ENCODE measurements around the gene RNASE12. TPM values are rescaled to one million over a fixed set of nuclear protein-coding genes. Genes with fewer than 3 reads are reported as not detected.

Gene RNASE12
- total and polyA plus RNA-seq, 2 experiments from 2014 or later = not detected

DNA sequence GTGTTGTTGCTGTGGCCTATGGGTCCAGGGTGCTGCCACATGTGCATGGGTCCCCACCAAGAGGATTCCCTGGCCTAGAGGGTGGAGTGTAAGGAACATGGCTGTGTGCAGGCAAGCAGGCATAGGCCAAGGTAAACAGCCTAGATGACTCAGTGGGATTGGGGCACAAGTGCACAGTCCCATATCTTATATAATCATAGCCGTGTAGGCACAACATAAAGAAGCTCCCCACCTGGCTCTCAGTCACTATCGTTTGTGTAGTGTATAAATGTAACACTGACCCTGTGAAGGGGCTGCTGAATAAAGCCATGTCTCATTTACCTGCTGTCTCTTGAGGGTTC, 15.7 kb upstream of the RNASE12 start:
- Histone ChIP-seq H3K9me2 (replicated peaks; ENCODE audit: insufficient read depth) (no peaks in the 10 kb centered on the region), H3K4me2 (no peak overlapping the region), H3K9me3 (ENCODE audit: low read depth) (no peaks in the 10 kb centered on the region), H3K79me2 (no peaks in the 10 kb centered on the region), H3K4me3 (no peak overlapping the region), H3K27ac (peak overlapping the region; percentile 55), H2AFZ (no peak overlapping the region), H3K36me3 (replicated peaks; ENCODE audit: insufficient read depth, low read depth) (no peaks in the 10 kb centered on the region), H4K20me1 (ENCODE audit: insufficient read depth, poor library complexity, severe bottlenecking) (no peaks in the 10 kb centered on the region), H3K27me3 (no peaks in the 10 kb centered on the region), H3K4me1 (ENCODE audit: insufficient read depth) (no peaks in the 10 kb centered on the region)
- 70% methylated on average over 2 of the region's 2 CpGs for WGBS (ENCODE audit: low lambda C conversion rate, missing lambda C conversion rate)
- TF ChIP-seq CTCF (IDR thresholded peaks at IDR 0.05; ENCODE audit: poor library complexity) (no peak), EZH2 (IDR thresholded peaks at IDR 0.05; ENCODE audit: borderline replicate concordance) (no peak), EZH2phosphoT487 (IDR thresholded peaks at IDR 0.05; ENCODE audit: low read depth, severe bottlenecking, unreplicated experiment) (no peak)
- DNase-seq (ENCODE audit: low spot score) = no peak

DNA sequence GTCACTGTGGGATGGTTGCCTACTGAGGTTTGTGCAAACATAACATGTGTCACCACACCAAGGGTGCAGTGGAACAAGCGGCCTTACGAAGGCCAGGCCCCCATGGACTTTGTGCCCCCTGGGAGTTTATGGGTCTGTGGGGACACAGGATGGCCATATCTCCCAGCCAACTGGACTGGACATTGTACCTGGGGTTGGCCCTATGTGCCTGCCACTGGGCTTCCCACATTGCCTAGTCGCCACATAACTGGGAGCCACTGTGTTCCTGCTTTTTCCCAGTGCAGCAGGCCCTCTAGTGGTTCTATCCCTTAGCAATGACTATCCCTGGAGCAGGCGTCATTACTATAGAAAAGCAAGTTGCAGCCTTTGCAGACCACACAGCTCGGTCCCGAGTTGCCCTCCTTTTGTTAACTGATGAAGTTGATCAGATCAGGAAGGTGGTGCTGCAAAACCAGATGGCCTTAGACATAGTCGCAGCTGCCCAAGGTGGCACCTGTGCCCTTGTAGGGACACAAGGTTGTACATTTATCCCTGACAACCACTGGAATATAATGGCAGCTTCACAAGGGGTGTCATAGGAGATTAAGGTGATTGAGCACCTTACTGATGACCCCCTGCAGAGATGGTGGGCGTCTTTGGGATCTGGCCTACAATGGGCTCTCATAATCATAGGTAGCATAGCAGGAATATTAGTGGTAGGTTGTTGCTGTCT, 15.2 kb upstream of the RNASE12 start:
- no peak for TF ChIP-seq EZH2phosphoT487 (IDR thresholded peaks at IDR 0.05; ENCODE audit: low read depth, severe bottlenecking, unreplicated experiment)
- peak; percentile 62 for TF ChIP-seq CTCF (IDR thresholded peaks at IDR 0.05; ENCODE audit: poor library complexity)
- no peak for TF ChIP-seq EZH2 (IDR thresholded peaks at IDR 0.05; ENCODE audit: borderline replicate concordance)
- Histone ChIP-seq H3K27me3 (no peaks in the 10 kb centered on the region), H2AFZ (no peak overlapping the region), H3K36me3 (replicated peaks; ENCODE audit: insufficient read depth, low read depth) (no peaks in the 10 kb centered on the region), H3K9me2 (replicated peaks; ENCODE audit: insufficient read depth) (no peaks in the 10 kb centered on the region), H3K79me2 (no peaks in the 10 kb centered on the region), H3K9me3 (ENCODE audit: low read depth) (no peaks in the 10 kb centered on the region), H3K27ac (peak overlapping the region; percentile 55), H3K4me1 (ENCODE audit: insufficient read depth) (no peaks in the 10 kb centered on the region), H4K20me1 (ENCODE audit: insufficient read depth, poor library complexity, severe bottlenecking) (no peaks in the 10 kb centered on the region), H3K4me3 (no peak overlapping the region), H3K4me2 (peak overlapping the region; percentile 56)
- DNase-seq (ENCODE audit: low spot score) = peak; percentile 83
- WGBS (ENCODE audit: low lambda C conversion rate, missing lambda C conversion rate) = 32% methylated on average over 8 of the region's 8 CpGs

- Histone ChIP-seq H3K9me2 (replicated peaks; ENCODE audit: insufficient read depth) (no peaks in the 10 kb centered on the region), H3K36me3 (replicated peaks; ENCODE audit: insufficient read depth, low read depth) (no peaks in the 10 kb centered on the region), H3K9me3 (ENCODE audit: low read depth) (no peaks in the 10 kb centered on the region), H3K4me3 (no peak overlapping the region), H3K27me3 (no peaks in the 10 kb centered on the region), H3K79me2 (no peaks in the 10 kb centered on the region), H4K20me1 (ENCODE audit: insufficient read depth, poor library complexity, severe bottlenecking) (no peaks in the 10 kb centered on the region), H3K4me2 (no peak overlapping the region), H3K4me1 (ENCODE audit: insufficient read depth) (no peaks in the 10 kb centered on the region), H3K27ac (no peak overlapping the region), H2AFZ (no peak overlapping the region)
- TF ChIP-seq EZH2phosphoT487 (IDR thresholded peaks at IDR 0.05; ENCODE audit: low read depth, severe bottlenecking, unreplicated experiment) (no peak), CTCF (IDR thresholded peaks at IDR 0.05; ENCODE audit: poor library complexity) (no peak), EZH2 (IDR thresholded peaks at IDR 0.05; ENCODE audit: borderline replicate concordance) (no peak)
- no peak for DNase-seq (ENCODE audit: low spot score)
- WGBS (ENCODE audit: low lambda C conversion rate, missing lambda C conversion rate) = 87% methylated on average over 13 of the region's 13 CpGs
Observed at GRCh38 chr14:20603813-20604690, 12.9 kb upstream of the RNASE12 start.

Data from hepatocyte (in vitro differentiated cells).